ENCODE results near the gene TNPO2.
A peak's percentile ranks its signal among the peaks of the same experiment; 100 is the strongest.
"Not testable (repeated sequence)": the region's sequence is repeated elsewhere in the genome, so short reads cannot be mapped to it uniquely, and the experiment has no call there.

Gene TNPO2

GRCh38 chr19:12701596-12702282 is 22.0 kb downstream of the TNPO2 start:
- Histone ChIP-seq H3K36me3 (ENCODE audit: control insufficient read depth, insufficient read depth, low read length) (peaks cover 48% of the 10 kb centered on the region), H3K4me3 (replicated peaks; ENCODE audit: low read depth, low read length) (no peak overlapping the region), H3K27me3 (replicated peaks; ENCODE audit: control insufficient read depth, insufficient read depth, low read length) (no peaks in the 10 kb centered on the region)
- TF ChIP-seq, protein P1, sequence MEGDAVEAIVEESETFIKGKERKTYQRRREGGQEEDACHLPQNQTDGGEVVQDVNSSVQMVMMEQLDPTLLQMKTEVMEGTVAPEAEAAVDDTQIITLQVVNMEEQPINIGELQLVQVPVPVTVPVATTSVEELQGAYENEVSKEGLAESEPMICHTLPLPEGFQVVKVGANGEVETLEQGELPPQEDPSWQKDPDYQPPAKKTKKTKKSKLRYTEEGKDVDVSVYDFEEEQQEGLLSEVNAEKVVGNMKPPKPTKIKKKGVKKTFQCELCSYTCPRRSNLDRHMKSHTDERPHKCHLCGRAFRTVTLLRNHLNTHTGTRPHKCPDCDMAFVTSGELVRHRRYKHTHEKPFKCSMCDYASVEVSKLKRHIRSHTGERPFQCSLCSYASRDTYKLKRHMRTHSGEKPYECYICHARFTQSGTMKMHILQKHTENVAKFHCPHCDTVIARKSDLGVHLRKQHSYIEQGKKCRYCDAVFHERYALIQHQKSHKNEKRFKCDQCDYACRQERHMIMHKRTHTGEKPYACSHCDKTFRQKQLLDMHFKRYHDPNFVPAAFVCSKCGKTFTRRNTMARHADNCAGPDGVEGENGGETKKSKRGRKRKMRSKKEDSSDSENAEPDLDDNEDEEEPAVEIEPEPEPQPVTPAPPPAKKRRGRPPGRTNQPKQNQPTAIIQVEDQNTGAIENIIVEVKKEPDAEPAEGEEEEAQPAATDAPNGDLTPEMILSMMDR (IDR thresholded peaks at IDR 0.05; ENCODE audit: insufficient read depth, low read length, poor library complexity, severe bottlenecking), result no peak
- no peak for DNase-seq (ENCODE audit: extremely low read depth, insufficient read length)

DNA sequence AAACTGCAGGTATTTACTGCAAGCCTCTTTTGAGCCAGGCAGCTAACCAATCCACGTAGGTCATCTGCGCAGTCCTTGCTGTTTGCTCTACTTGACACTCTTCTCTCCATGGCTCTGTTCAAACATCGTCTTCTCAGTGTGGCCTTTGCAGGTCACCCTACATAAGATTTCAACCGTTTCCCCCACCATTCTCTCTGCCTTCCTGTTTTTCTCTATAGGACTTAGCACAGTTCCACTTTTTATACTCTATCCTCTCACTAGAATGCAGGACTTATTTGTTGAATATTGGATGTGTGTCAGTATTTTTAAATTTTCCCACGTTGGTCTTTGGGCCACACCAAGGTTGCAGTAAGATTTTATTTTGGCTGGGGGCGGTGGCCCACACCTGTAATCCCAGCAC is 25.6 kb downstream of the TNPO2 start:
- DNase-seq (ENCODE audit: extremely low read depth, insufficient read length), result no peak
- Histone ChIP-seq H3K36me3 (ENCODE audit: control insufficient read depth, insufficient read depth, low read length) (peaks cover 23% of the 10 kb centered on the region), H3K27me3 (replicated peaks; ENCODE audit: control insufficient read depth, insufficient read depth, low read length) (no peaks in the 10 kb centered on the region), H3K4me3 (replicated peaks; ENCODE audit: low read depth, low read length) (no peak overlapping the region)
- TF ChIP-seq, protein P1 (IDR thresholded peaks at IDR 0.05; ENCODE audit: insufficient read depth, low read length, poor library complexity, severe bottlenecking), result no peak

DNA sequence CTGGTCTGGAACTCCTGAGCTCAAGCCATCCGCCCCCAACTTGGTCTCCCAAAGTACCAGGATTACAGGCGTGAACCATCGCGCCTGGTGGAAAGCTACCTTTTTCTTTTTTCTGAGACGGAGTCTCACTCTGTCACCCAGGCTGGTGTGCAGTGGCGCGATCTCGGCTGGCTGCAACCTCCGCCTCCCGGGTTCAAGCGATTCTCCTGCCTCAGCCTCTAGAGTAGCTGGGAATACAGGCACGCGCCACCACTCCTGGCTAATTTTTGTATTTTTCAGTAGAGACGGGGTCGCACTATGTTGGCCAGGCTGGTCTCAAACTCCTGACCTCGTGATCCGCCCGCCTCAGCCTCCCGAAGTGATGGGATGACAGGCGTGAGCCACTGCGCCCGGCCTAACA is 26.3 kb downstream of the TNPO2 start:
- H3K27me3 ChIP-seq (replicated peaks; ENCODE audit: control insufficient read depth, insufficient read depth, low read length); DNase-seq (ENCODE audit: extremely low read depth, insufficient read length): not testable (repeated sequence)
- H3K4me3 ChIP-seq (replicated peaks; ENCODE audit: low read depth, low read length), result peak overlapping the region; percentile 90
- H3K36me3 ChIP-seq (ENCODE audit: control insufficient read depth, insufficient read depth, low read length), result peaks cover 22% of the 10 kb centered on the region

GRCh38 chr19:12696366-12697335 is 27.1 kb downstream of the TNPO2 start, which contains the start of gene FBXW9:
Gene FBXW9 (minus strand): TSS chr19:12696631. CDS start chr19:12696581, 50 bp downstream.
- H3K4me3 ChIP-seq (replicated peaks; ENCODE audit: low read depth, low read length), result peak within 1 kb of the TSS; percentile 90

DNA sequence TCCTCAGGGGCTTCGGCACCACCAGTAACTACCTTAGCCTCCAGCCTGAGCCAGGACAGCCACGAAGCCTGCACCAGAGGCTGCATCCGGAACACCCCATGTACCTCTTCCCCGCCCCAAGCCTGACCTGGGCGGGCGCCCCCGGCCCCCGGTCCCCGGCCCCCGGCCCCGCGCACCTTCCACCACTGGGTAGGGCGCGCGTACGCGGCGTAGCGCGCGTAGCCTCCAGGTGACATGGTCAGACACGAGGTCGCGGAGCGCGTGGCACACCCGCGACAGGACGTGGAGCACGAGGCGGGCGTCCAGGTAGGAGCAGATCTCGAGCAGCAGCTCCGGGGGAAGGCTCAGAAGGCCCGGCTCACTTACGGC is 27.8 kb downstream of the TNPO2 start:
- no peak for DNase-seq (ENCODE audit: extremely low read depth, insufficient read length)
- H3K4me3 ChIP-seq (replicated peaks; ENCODE audit: low read depth, low read length), result peak overlapping the region; percentile 90
- TF ChIP-seq, protein P1 (IDR thresholded peaks at IDR 0.05; ENCODE audit: insufficient read depth, low read length, poor library complexity, severe bottlenecking), result no peak
- peaks cover 11% of the 10 kb centered on the region for H3K36me3 ChIP-seq (ENCODE audit: control insufficient read depth, insufficient read depth, low read length)
- H3K27me3 ChIP-seq (replicated peaks; ENCODE audit: control insufficient read depth, insufficient read depth, low read length), result no peaks in the 10 kb centered on the region

More at GRCh38 chr19:12696366-12697335, 27.1 kb downstream of the TNPO2 start, which contains the start of gene FBXW9:
- peak; percentile 92 for DNase-seq (ENCODE audit: extremely low read depth, insufficient read length)
- H3K27me3 ChIP-seq (replicated peaks; ENCODE audit: control insufficient read depth, insufficient read depth, low read length), result no peaks in the 10 kb centered on the region
- TF ChIP-seq, protein P1 (IDR thresholded peaks at IDR 0.05; ENCODE audit: insufficient read depth, low read length, poor library complexity, severe bottlenecking), result no peak
- H3K36me3 ChIP-seq (ENCODE audit: control insufficient read depth, insufficient read depth, low read length), result peaks cover 16% of the 10 kb centered on the region

GRCh38 chr19:12695514-12695913 is 28.2 kb downstream of the TNPO2 start:
- no peak for DNase-seq (ENCODE audit: extremely low read depth, insufficient read length)
- Histone ChIP-seq H3K36me3 (ENCODE audit: control insufficient read depth, insufficient read depth, low read length) (peaks cover 8% of the 10 kb centered on the region), H3K27me3 (replicated peaks; ENCODE audit: control insufficient read depth, insufficient read depth, low read length) (no peaks in the 10 kb centered on the region), H3K4me3 (replicated peaks; ENCODE audit: low read depth, low read length) (peak overlapping the region; percentile 90)
- TF ChIP-seq, protein P1 (IDR thresholded peaks at IDR 0.05; ENCODE audit: insufficient read depth, low read length, poor library complexity, severe bottlenecking), result no peak

Data from GM06990 (cell line).